ENCODE data around the gene ZNF277. TPM values are rescaled to one million over a fixed set of nuclear protein-coding genes. Genes with fewer than 3 reads are reported as not detected.

The ZNF277 gene
- total RNA-seq, 1 donor from 2014 or later: 31.4 TPM

DNA sequence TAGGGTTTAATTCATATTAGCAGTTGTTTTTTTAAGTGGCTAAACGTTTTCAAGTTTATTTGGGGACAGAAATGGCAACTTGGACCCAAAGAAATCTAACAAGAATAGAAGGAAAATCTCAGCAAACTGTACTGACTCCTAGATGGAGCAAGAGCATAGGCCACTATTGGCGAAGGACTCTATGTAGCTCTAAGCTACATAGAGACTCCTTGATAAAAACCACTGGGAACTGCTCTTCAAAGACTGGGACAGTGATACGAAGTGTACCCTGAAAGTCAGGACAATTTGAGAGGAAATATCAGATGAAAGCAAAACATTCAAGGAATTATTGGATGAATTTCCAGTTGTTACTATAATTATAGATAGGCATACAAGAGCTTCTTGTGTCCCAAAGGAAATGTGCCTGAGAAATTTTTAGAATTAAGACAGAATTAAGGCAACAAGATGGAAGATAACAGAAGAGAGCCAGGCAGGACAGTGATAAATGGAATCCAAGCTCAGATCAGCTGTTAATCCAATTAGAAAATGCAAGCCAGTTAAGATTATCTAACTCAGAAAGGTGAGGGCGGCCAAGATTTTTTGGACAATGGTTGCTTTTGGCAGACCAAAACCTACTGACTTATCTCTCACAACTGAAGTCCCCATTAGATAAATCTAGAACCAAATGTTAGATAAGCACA, 140.0 kb downstream of the ZNF277 start:
- no peak for DNase-seq (ENCODE audit: low read depth)

DNA sequence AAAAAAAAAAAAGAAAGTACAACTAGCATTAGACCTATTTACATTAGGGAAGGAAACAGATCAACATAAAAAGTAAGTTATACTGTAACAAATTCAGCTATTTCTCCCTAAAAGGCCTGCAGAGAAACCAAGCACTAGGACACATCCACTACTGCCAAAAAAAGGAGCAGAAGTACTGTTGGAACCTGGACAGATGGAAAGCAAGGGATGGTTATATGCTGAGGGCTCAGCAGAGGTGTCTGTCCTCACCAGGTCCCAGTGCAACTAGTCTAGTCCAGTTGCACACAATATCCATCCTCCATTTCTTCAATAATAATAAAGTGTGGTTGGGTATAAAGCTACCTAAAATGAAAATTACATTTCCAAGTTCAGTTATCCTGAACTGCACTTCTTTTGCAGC, 140.6 kb downstream of the ZNF277 start:
- DNase-seq (ENCODE audit: low read depth): no peak

DNA sequence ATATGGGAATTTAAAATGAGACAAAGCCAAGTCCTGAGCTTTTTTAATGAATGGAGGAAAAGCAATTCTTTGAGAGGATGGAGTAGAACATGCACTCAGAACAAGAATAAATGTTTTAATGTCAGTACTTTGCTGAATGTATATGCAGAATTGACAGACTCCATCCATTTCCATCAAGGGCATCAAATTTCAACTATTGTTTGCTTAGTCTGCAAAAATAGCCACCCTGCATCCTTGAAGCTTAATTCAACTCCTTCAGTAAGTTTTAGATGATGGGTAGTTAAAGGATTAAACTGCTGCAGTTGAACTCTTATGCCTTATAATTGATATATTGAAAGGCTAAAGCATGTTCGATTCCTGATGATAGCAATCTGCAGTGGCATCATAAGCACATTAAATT, 144.1 kb downstream of the ZNF277 start:
- no peak for DNase-seq (ENCODE audit: low read depth)

- DNase-seq (ENCODE audit: low read depth): no peak
Measured at GRCh38 chr7:112356596-112356995, 150.1 kb downstream of the ZNF277 start.

DNA sequence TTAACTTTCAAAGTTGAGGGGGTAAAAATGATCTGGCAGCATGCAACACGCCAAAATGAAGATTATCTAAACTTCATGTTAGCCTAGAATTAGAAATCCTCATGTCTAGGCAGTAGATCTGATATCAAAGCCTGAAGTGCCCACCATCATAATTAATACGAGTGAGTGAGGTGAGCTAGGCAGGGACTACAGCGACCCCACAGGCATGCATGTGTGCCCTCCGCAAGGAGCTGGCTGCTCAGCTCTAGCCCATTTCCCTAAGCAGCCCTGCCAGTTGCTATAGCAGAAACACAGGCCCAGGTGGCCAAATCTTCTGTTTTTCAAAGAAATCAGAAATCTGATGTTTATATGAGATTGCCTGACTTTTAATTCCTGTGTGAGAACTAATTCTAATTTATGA, 150.6 kb downstream of the ZNF277 start:
- DNase-seq (ENCODE audit: low read depth): no peak

DNA sequence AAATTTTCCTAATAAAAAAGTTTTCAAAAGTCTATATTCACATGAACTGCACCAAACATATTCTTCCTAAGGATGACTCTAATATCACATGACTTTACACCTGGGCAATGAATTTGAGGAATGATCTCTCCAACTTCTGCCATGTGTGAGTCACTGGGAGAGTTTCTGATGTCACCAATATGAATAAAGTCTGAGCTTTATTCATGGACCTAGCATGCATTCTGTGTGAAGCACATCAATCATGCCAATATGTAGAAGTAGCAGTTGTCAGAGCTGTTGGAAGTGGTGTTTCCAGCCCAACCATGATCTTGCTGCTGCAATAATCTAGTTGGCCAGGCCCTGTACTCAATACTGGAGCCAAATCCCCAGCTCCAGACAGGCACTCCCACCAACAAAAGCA, 152.0 kb downstream of the ZNF277 start:
- no peak for DNase-seq (ENCODE audit: low read depth)

GRCh38 chr7:112359086-112359485, 152.6 kb downstream of the ZNF277 start:
- no peak for DNase-seq (ENCODE audit: low read depth)

- no peak for DNase-seq (ENCODE audit: low read depth)
Measured at GRCh38 chr7:112360681-112361080, 154.2 kb downstream of the ZNF277 start.

- peak; percentile 65 for DNase-seq (ENCODE audit: low read depth)
Measured at GRCh38 chr7:112361154-112361553, 154.7 kb downstream of the ZNF277 start.

DNA sequence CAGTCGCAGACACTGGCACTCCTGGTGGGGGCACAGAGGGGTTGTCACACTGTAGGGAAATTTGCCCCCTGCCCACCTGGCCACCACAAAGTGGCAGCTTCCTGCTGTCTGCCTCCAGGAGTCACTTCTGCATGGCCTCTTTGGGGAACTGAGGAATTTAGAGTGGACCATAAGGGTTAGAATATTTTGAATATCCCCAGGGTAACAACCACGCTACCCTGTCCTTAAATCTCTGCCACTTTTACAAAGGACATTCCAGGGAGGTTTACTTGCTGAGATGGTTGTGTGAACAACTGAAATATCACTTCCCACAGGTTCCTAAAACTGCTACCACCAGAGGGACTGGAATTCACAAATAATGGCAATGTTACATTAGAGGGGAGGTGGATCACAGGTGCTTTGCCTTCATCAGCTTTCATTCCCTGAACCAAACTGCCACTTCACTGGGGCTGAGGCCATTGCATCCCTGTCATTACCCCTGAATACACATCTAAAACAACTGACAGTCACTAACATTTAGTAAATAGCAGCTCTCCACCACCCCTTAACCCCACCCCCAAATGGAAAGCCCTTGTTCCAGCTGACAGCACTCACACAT, 155.7 kb downstream of the ZNF277 start:
- peak; percentile 67 for DNase-seq (ENCODE audit: low read depth)

DNA sequence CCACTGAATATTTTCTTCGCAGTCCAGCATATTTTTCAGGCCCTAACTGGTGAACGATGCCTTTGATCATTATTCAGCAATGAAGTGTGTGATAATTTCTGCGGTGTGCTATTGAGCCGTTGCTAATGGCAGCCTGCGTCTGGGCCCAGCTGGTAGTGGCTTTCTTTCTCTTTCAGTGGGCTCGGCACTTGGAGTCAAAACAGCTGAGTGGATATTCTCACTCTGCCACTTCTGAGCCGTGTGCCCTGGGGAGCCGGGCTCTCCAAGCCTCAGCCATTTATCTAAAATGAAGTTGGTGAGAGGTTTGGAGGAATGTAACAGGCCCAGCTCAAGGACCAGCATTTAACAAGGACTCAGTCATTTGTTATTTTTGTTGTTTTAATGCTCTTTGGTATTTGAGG, 156.2 kb downstream of the ZNF277 start:
- peak; percentile 91 for DNase-seq (ENCODE audit: low read depth)

GRCh38 chr7:112364388-112364787, 157.9 kb downstream of the ZNF277 start:
- DNase-seq (ENCODE audit: low read depth): no peak

DNA sequence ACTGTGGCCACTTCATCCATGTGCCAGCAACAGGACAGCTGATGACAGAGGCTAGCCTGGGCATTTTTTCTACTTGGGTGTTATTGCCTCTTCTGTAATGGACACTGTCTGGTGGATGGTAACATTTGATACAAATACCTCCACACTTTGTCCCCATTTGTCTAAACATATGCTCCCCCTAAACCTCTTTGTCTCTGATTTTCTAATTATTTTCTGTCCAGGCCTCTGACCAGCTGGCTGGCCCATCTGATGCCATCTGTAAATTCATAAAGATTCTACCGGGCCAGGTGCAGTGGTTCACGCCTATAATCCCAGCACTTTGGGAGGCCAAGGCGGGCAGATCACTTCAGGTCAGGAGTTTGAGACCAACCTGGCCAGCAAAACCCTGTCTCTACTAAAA, 159.1 kb downstream of the ZNF277 start:
- DNase-seq (ENCODE audit: low read depth): no peak

- DNase-seq (ENCODE audit: low read depth): no peak
Measured at GRCh38 chr7:112366886-112367285, 160.4 kb downstream of the ZNF277 start.

- DNase-seq (ENCODE audit: low read depth): no peak
Measured at GRCh38 chr7:112370436-112370835, 163.9 kb downstream of the ZNF277 start.

DNA sequence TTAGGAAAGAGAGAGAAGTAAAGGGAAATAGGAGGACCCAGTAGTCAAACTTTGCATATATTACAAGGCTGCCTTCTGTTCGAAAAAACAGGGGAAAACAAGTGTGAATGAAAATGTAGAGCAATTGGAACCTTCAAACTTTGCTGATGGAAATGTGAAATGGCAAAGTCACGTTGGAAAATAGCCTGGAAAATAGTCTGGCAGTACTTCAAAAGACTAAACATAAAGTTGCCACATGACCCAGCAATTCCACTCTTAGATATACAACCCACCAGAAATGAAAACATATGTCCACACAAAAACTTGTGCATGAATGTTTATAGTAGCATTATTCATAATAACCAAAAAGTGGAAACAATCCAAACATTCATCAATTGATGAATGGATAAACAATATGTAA, 165.2 kb downstream of the ZNF277 start:
- no peak for DNase-seq (ENCODE audit: low read depth)

DNA sequence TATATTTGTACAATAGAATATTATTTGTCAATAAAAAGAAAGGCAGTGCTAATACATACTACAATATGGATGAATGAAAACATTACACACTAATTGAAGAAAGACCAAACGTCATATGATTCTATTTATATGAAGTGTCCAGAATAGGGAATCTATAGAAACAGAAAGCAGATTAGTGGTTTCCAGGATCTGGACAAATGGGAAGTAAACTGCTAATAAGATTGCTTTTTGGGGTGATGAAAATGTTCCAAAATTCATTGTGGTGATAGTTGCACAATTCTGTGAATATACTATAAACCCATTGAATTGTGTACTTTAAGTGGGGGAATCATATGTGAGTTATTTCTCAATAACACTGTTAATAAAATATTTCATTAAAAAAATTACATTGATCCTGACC, 165.6 kb downstream of the ZNF277 start:
- DNase-seq (ENCODE audit: low read depth): no peak

- no peak for DNase-seq (ENCODE audit: low read depth)
Measured at GRCh38 chr7:112377593-112377992, 171.1 kb downstream of the ZNF277 start.

GRCh38 chr7:112381311-112382091, 175.0 kb downstream of the ZNF277 start:
- DNase-seq (ENCODE audit: low read depth): peak; percentile 63

DNA sequence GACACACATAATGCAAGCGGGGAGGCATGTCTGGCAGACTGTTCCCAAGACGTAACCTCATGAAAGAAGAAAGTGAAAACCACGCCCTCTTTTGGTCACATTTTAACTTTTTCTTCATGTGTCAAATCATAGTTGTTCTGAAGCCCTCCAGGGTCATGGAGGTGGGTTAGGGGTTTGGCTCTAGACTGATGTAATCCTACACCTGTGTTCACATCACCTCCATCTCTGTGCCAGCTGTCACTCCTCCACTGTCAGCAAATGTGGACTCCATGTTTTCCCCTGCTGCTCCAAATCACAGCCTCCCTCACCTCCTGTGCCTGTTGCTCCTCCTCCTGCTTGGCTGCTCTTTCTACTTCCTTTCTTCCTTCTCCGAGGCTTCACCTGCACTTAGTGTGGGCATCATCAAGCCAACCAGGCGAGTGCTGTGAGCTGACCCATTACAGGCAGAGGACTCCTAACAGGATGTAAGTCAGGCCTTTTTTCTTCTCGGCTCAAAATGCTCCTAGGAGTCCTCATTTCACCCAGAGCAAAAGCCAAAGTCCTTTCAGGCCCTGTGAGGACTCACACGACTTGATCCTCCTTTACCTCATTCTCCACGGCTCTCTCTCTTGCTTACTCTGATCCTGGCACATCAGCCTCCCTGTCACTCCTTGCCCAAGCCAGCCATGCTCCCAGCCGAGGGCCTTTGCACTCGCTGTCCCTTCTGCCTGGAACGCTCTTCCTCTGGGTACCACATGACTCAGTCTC, 177.3 kb downstream of the ZNF277 start:
- DNase-seq (ENCODE audit: low read depth): peak; percentile 46

GRCh38 chr7:112385516-112385915, 179.0 kb downstream of the ZNF277 start:
- DNase-seq (ENCODE audit: low read depth): no peak

DNA sequence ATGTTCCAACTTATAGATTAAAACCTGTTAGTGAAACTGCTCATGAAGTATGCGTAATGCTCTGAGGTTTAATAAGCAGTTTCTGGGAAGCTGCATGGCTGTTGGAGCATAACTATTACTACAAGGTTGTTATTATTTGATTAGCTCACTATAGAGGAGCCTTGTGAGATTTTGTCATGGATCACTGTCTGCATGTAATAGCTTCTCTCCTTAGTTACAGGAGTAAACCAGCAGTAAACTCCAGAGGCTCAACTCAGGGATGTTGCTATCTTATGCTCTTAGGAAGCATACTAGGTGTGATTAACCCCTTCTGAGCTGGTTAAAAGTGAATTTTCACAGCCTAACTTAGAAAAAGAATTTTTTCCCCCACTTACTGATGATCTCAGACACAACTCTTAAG, 180.1 kb downstream of the ZNF277 start:
- DNase-seq (ENCODE audit: low read depth): no peak

Data from myocyte (in vitro differentiated cells).